Erythroblast (primary cell): ENCODE measurements around the gene C1orf174.

ENCODE experiments used
- GATA1 ChIP-seq: IDR thresholded peaks from 2 replicates; pipeline ENCODE4 v1.6.1; 2011; ENCODE audit warnings: low read depth, mild to moderate bottlenecking, control low read depth, low read length, moderate library complexity
- POLR2A ChIP-seq: IDR thresholded peaks from 2 replicates; pipeline ENCODE4 v1.6.1; 2011; ENCODE audit warnings: mild to moderate bottlenecking, low read length

- TF ChIP-seq POLR2A (no peak), GATA1 (no peak)
Observed at GRCh38 chr1:3898994-3899753, 898 bp downstream of the C1orf174 start.
